Measurements from ENCODE around the gene RDH14. TPM values are rescaled to one million over a fixed set of nuclear protein-coding genes. Genes with fewer than 3 reads are reported as not detected.

RDH14 gene
- total and polyA plus RNA-seq, 10 of the 15 experiments (the other 5 are each of a cell fraction or from before 2014, with no cell fraction given) = 15.5 to 33.4 (median 22.8) TPM

GRCh38 chr2:18525852-18526251 is 34.6 kb downstream of the RDH14 start:
- Histone ChIP-seq H4K20me1 (ENCODE audit: control insufficient read depth, insufficient read depth) (no peaks in the 10 kb centered on the region; the same call in 1 of the 2 replicates), H3K9me3 (replicated peaks; ENCODE audit: control insufficient read depth, insufficient read depth, low read length) (no peaks in the 10 kb centered on the region), H3K79me2 (ENCODE audit: control insufficient read depth, insufficient read depth, low read length) (no peaks in the 10 kb centered on the region), H3K9ac (ENCODE audit: control insufficient read depth, insufficient read depth, low read length) (no peak overlapping the region), H2AFZ (ENCODE audit: control insufficient read depth, low read depth, low read length) (no peak overlapping the region), H3K36me3 (ENCODE audit: control insufficient read depth in 2 of 2, insufficient read depth in 2 of 2, low read length in 1 of 2) (no peaks in the 10 kb centered on the region), H3K4me3 (no peak overlapping the region), H3K4me1 (ENCODE audit: control insufficient read depth, insufficient read depth, low read length) (no peaks in the 10 kb centered on the region), H3K27ac (ENCODE audit: control insufficient read depth, insufficient read depth) (no peak overlapping the region), H3K27me3 (replicated peaks in 1 of 2; ENCODE audit: control insufficient read depth in 2 of 2, insufficient read depth in 2 of 2, low read length in 1 of 2) (peaks cover 0 to 2% of the 10 kb centered on the region in 2 experiments; a peak in 3 of 4 replicates), H3K4me2 (ENCODE audit: control insufficient read depth, insufficient read depth) (no peak overlapping the region)
- in situ Hi-C loops (cut with MboI) (loop anchor here (10.0 kb wide), 1 partner anchor 839 kb away; no protein-coding TSS in a partner anchor), intact Hi-C loops (cut with micrococcal nuclease; ENCODE audit: unreplicated experiment) (no loop called here)
- FAIRE-seq = no peak
- BruUV-seq (replicated peaks) = no TSS peak
- CTCF ChIA-PET = interaction anchor here (0.6 kb wide), 1 partner anchor 26 kb away, joined by 3 read pairs; no protein-coding TSS in a partner anchor
- POLR2A ChIA-PET = no interaction called here
- SMC1A ChIA-PET (ENCODE audit: uncharacterized antibody, unreplicated experiment) = interaction anchor here (0.6 to 1.3 kb wide), 2 partner anchors 34 to 681 kb away, joined by 3 read pairs; no protein-coding TSS in a partner anchor
- TF ChIP-seq ZBTB33 (IDR thresholded peaks at IDR 0.05) (no peak), EGR1 (IDR thresholded peaks at IDR 0.05; ENCODE audit: borderline replicate concordance in 1 of 2, low read depth in 2 of 2, low read length in 2 of 2) (no peak), JUND (IDR thresholded peaks at IDR 0.05; ENCODE audit: low read depth, low read length) (no peak), MYC (IDR thresholded peaks at IDR 0.05; ENCODE audit: insufficient read depth, insufficient read length, insufficient replicate concordance, low read length, severe bottlenecking) (no peak), MEF2B (IDR thresholded peaks at IDR 0.05; ENCODE audit: partially characterized antibody, poor library complexity, severe bottlenecking) (no peak), BCL11A (IDR thresholded peaks at IDR 0.05; ENCODE audit: low read depth, low read length) (no peak), TCF12 (IDR thresholded peaks at IDR 0.05; ENCODE audit: low read depth, low read length) (no peak), RUNX3 (IDR thresholded peaks at IDR 0.05; ENCODE audit: low read length) (no peak), IKZF1 (conservative IDR thresholded peaks at IDR 0.05) (no peak), E2F4 (IDR thresholded peaks at IDR 0.05; ENCODE audit: low read depth, low read length) (no peak), ZZZ3 (IDR thresholded peaks at IDR 0.05; ENCODE audit: control insufficient read depth, insufficient read length, low read depth) (no peak), TARDBP (IDR thresholded peaks at IDR 0.05; ENCODE audit: borderline replicate concordance) (no peak), POLR2A (IDR thresholded peaks at IDR 0.05; ENCODE audit: low read depth, low read length) (no peak), ZNF24 (IDR thresholded peaks at IDR 0.05) (no peak), NR2F1 (conservative IDR thresholded peaks at IDR 0.05) (no peak), CEBPB (IDR thresholded peaks at IDR 0.05; ENCODE audit: borderline replicate concordance in 1 of 2, low read depth in 2 of 2, low read length in 2 of 2) (no peak)
- TF ChIP-seq, protein P1, sequence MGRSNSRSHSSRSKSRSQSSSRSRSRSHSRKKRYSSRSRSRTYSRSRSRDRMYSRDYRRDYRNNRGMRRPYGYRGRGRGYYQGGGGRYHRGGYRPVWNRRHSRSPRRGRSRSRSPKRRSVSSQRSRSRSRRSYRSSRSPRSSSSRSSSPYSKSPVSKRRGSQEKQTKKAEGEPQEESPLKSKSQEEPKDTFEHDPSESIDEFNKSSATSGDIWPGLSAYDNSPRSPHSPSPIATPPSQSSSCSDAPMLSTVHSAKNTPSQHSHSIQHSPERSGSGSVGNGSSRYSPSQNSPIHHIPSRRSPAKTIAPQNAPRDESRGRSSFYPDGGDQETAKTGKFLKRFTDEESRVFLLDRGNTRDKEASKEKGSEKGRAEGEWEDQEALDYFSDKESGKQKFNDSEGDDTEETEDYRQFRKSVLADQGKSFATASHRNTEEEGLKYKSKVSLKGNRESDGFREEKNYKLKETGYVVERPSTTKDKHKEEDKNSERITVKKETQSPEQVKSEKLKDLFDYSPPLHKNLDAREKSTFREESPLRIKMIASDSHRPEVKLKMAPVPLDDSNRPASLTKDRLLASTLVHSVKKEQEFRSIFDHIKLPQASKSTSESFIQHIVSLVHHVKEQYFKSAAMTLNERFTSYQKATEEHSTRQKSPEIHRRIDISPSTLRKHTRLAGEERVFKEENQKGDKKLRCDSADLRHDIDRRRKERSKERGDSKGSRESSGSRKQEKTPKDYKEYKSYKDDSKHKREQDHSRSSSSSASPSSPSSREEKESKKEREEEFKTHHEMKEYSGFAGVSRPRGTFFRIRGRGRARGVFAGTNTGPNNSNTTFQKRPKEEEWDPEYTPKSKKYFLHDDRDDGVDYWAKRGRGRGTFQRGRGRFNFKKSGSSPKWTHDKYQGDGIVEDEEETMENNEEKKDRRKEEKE (IDR thresholded peaks at IDR 0.05) = no peak
- DNase-seq (ENCODE audit: low read depth, low spot score) = no peak
- ATAC-seq = no peak
- 8% methylated on average over 3 of the region's 3 CpGs for WGBS (ENCODE audit: insufficient coverage, insufficient replicate concordance, low lambda C conversion rate, missing lambda C conversion rate)
- RAD21 ChIA-PET (ENCODE audit: unreplicated experiment) = no interaction called here
